ENCODE results near the gene GPANK1. TPM values are rescaled to one million over a fixed set of nuclear protein-coding genes. Genes with fewer than 3 reads are reported as not detected.
A peak's percentile ranks its signal among the peaks of the same experiment; 100 is the strongest.

The GPANK1 gene
- total and polyA plus RNA-seq, 9 of the 15 experiments (the other 6 are each of a cell fraction or from before 2014, with no cell fraction given), result 32.2 to 111 (median 46.3) TPM

DNA sequence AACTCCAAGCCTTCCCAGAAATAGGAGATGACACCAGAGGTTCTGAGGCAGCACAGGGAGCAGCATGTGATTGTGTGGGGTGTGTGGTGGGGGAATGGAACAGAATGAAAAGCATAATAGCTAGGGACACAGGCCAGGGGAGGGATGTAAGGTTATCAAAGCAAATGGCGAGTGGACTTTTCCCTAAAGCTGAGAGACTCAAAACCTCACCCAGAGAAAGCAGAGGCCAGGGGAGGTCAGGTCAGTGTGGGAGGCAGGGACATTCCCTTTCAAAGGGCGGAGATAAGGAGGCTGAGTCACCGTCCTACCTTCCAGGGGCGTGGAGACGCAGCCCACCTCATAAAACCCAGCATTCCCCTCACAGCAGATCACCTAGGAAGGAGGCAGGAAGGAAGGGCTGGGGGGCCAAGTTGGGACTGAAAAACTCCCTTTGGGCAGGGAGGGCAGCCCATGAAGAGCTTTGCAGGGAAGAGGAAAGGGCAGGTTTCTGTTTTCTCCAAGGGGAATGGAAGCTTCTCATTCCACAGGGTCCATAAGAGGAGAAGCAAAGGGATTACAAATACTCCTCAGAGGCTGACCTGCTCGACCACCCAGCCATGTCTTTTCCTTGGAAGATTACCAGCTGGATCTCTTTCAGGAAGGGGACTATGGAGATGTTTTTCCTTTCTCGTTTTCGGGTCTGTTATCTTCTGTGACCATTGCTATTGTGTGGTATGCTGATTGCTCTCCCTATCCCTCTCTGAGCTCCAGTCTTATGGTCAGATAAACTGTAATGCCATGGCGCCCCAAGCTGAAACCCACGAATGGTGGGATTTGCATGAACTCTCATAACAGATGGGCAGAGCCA lies 25.7 kb upstream of the GPANK1 start (continued):
- TF ChIP-seq, protein P1, sequence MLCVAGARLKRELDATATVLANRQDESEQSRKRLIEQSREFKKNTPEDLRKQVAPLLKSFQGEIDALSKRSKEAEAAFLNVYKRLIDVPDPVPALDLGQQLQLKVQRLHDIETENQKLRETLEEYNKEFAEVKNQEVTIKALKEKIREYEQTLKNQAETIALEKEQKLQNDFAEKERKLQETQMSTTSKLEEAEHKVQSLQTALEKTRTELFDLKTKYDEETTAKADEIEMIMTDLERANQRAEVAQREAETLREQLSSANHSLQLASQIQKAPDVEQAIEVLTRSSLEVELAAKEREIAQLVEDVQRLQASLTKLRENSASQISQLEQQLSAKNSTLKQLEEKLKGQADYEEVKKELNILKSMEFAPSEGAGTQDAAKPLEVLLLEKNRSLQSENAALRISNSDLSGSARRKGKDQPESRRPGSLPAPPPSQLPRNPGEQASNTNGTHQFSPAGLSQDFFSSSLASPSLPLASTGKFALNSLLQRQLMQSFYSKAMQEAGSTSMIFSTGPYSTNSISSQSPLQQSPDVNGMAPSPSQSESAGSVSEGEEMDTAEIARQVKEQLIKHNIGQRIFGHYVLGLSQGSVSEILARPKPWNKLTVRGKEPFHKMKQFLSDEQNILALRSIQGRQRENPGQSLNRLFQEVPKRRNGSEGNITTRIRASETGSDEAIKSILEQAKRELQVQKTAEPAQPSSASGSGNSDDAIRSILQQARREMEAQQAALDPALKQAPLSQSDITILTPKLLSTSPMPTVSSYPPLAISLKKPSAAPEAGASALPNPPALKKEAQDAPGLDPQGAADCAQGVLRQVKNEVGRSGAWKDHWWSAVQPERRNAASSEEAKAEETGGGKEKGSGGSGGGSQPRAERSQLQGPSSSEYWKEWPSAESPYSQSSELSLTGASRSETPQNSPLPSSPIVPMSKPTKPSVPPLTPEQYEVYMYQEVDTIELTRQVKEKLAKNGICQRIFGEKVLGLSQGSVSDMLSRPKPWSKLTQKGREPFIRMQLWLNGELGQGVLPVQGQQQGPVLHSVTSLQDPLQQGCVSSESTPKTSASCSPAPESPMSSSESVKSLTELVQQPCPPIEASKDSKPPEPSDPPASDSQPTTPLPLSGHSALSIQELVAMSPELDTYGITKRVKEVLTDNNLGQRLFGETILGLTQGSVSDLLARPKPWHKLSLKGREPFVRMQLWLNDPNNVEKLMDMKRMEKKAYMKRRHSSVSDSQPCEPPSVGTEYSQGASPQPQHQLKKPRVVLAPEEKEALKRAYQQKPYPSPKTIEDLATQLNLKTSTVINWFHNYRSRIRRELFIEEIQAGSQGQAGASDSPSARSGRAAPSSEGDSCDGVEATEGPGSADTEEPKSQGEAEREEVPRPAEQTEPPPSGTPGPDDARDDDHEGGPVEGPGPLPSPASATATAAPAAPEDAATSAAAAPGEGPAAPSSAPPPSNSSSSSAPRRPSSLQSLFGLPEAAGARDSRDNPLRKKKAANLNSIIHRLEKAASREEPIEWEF (CRISPR knock-in tag; IDR thresholded peaks at IDR 0.05), result no peak
- TF ChIP-seq NFYB (IDR thresholded peaks at IDR 0.05; ENCODE audit: extremely low read depth, insufficient read length) (no peak), FOXK1 (CRISPR knock-in tag; IDR thresholded peaks at IDR 0.05; ENCODE audit: borderline replicate concordance) (peak; percentile 56; the same call in 1 of the 2 replicates), ZZZ3 (IDR thresholded peaks at IDR 0.05) (no peak), DMBX1 (CRISPR knock-in tag; IDR thresholded peaks at IDR 0.05; ENCODE audit: borderline replicate concordance) (peak; percentile 35), BHLHE40 (IDR thresholded peaks at IDR 0.05; ENCODE audit: low read length) (no peak; the same call in 1 of the 2 replicates)
- TF ChIP-seq, protein P2, sequence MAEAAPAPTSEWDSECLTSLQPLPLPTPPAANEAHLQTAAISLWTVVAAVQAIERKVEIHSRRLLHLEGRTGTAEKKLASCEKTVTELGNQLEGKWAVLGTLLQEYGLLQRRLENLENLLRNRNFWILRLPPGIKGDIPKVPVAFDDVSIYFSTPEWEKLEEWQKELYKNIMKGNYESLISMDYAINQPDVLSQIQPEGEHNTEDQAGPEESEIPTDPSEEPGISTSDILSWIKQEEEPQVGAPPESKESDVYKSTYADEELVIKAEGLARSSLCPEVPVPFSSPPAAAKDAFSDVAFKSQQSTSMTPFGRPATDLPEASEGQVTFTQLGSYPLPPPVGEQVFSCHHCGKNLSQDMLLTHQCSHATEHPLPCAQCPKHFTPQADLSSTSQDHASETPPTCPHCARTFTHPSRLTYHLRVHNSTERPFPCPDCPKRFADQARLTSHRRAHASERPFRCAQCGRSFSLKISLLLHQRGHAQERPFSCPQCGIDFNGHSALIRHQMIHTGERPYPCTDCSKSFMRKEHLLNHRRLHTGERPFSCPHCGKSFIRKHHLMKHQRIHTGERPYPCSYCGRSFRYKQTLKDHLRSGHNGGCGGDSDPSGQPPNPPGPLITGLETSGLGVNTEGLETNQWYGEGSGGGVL (CRISPR knock-in tag; IDR thresholded peaks at IDR 0.05), result no peak
- TF ChIP-seq, protein P3, sequence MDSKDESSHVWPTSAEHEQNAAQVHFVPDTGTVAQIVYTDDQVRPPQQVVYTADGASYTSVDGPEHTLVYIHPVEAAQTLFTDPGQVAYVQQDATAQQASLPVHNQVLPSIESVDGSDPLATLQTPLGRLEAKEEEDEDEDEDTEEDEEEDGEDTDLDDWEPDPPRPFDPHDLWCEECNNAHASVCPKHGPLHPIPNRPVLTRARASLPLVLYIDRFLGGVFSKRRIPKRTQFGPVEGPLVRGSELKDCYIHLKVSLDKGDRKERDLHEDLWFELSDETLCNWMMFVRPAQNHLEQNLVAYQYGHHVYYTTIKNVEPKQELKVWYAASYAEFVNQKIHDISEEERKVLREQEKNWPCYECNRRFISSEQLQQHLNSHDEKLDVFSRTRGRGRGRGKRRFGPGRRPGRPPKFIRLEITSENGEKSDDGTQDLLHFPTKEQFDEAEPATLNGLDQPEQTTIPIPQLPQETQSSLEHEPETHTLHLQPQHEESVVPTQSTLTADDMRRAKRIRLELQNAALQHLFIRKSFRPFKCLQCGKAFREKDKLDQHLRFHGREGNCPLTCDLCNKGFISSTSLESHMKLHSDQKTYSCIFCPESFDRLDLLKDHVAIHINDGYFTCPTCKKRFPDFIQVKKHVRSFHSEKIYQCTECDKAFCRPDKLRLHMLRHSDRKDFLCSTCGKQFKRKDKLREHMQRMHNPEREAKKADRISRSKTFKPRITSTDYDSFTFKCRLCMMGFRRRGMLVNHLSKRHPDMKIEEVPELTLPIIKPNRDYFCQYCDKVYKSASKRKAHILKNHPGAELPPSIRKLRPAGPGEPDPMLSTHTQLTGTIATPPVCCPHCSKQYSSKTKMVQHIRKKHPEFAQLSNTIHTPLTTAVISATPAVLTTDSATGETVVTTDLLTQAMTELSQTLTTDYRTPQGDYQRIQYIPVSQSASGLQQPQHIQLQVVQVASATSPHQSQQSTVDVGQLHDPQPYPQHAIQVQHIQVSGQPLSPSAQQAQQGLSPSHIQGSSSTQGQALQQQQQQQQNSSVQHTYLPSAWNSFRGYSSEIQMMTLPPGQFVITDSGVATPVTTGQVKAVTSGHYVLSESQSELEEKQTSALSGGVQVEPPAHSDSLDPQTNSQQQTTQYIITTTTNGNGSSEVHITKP (IDR thresholded peaks at IDR 0.05; ENCODE audit: partially characterized antibody), result peak; percentile 61
- TF ChIP-seq, protein P4, sequence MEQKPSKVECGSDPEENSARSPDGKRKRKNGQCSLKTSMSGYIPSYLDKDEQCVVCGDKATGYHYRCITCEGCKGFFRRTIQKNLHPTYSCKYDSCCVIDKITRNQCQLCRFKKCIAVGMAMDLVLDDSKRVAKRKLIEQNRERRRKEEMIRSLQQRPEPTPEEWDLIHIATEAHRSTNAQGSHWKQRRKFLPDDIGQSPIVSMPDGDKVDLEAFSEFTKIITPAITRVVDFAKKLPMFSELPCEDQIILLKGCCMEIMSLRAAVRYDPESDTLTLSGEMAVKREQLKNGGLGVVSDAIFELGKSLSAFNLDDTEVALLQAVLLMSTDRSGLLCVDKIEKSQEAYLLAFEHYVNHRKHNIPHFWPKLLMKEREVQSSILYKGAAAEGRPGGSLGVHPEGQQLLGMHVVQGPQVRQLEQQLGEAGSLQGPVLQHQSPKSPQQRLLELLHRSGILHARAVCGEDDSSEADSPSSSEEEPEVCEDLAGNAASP (IDR thresholded peaks at IDR 0.05), result no peak
- TF ChIP-seq, protein P5, sequence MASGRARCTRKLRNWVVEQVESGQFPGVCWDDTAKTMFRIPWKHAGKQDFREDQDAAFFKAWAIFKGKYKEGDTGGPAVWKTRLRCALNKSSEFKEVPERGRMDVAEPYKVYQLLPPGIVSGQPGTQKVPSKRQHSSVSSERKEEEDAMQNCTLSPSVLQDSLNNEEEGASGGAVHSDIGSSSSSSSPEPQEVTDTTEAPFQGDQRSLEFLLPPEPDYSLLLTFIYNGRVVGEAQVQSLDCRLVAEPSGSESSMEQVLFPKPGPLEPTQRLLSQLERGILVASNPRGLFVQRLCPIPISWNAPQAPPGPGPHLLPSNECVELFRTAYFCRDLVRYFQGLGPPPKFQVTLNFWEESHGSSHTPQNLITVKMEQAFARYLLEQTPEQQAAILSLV (tag; IDR thresholded peaks at IDR 0.05), result no peak; the same call in 1 of the 2 replicates
